Stimulated activated naive B cell treated with anti-CD40 and anti-IgM and Interleukin-4, amounts not matched to agents 10 μg/mL and 1 μg/mL and 100 μg/mL, for 72 hours (primary cell): Measurements from ENCODE around the gene MARK4.
"Not testable (repeated sequence)": the region's sequence is repeated elsewhere in the genome, so short reads cannot be mapped to it uniquely, and the experiment has no call there.

Experiments used
- ATAC-seq, 2 donors: fragments of 150-1000 bp; cut with Tn5 transposase; replicated peaks; 2 replicates each; pipeline ENCODE4 v1.10.0; 2021; ENCODE audit warnings: moderate library complexity in 1 of 2
- DNase-seq: peaks from one replicate; pipeline ENCODE4 v3.0.0; 2021
- H3K27ac Mint-ChIP-seq: one replicate; pipeline ENCODE4 v1.8.0; 2022; ENCODE audit warnings: mild to moderate bottlenecking, mixed read lengths
- H3K27me3 Mint-ChIP-seq, 2 donors: one replicate each; pipeline ENCODE4 v1.8.0; 2022; ENCODE audit warnings: mixed read lengths in 2 of 2
- H3K36me3 Mint-ChIP-seq, 2 donors: one replicate each; pipeline ENCODE4 v1.8.0; 2022; ENCODE audit warnings: mixed read lengths in 2 of 2, mild to moderate bottlenecking in 1 of 2
- H3K4me1 Mint-ChIP-seq, 2 donors: one replicate each; pipeline ENCODE4 v1.8.0; 2022; ENCODE audit warnings: mixed read lengths in 2 of 2, mild to moderate bottlenecking in 1 of 2
- H3K4me3 Mint-ChIP-seq, 2 donors: one replicate each; pipeline ENCODE4 v1.8.0; 2022; ENCODE audit warnings: mild to moderate bottlenecking in 2 of 2, mixed read lengths in 2 of 2, moderate library complexity in 1 of 2
- H3K9me3 Mint-ChIP-seq, 2 donors: one replicate each; pipeline ENCODE4 v1.8.0; 2022; ENCODE audit warnings: mixed read lengths in 2 of 2, mild to moderate bottlenecking in 1 of 2

MARK4 gene

DNA sequence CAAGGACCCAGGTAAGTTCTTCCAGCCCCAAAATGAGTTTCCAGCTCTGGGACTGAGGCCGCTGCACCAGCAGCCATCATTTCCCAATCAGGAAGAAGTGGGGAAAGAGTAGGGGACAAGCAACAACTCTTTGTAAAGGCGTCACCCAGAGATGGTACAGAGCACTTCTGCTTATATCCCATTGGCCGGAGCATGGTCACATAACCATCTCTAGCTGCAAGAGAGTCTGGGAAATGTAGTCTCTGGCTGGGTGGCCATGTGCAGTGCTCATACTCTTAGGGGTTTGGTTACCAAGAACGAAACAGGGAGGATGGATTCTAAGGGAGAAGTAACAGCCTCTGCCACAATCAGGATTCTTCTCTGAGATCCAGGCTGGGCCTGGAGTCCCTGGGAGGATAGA, 45.3 kb downstream of the MARK4 start:
- peaks cover 4 to 7% of the 10 kb centered on the region in 2 donors for H3K9me3 Mint-ChIP-seq
- peaks cover 63 to 80% of the 10 kb centered on the region in 2 donors for H3K36me3 Mint-ChIP-seq

GRCh38 chr19:45297674-45298073, 46.6 kb downstream of the MARK4 start:
- Mint-ChIP-seq H3K4me1 (peaks cover 0 to 1% of the 10 kb centered on the region in 2 donors), H3K27me3 (no peaks in the 10 kb centered on the region), H3K36me3 (peaks cover 55 to 76% of the 10 kb centered on the region in 2 donors), H3K4me3 (no peak overlapping the region), H3K27ac (no peak overlapping the region), H3K9me3 (peaks cover 4 to 6% of the 10 kb centered on the region in 2 donors)
- ATAC-seq (no peak), DNase-seq (no peak)

More for the DNA sequence above, 45.3 kb downstream of the MARK4 start:
- DNase-seq: no peak
- peaks cover 0 to 1% of the 10 kb centered on the region in 2 donors for H3K4me1 Mint-ChIP-seq
- H3K27me3 Mint-ChIP-seq: no peaks in the 10 kb centered on the region
- H3K4me3 Mint-ChIP-seq: no peak overlapping the region
- ATAC-seq: no peak
- H3K27ac Mint-ChIP-seq: no peak overlapping the region

DNA sequence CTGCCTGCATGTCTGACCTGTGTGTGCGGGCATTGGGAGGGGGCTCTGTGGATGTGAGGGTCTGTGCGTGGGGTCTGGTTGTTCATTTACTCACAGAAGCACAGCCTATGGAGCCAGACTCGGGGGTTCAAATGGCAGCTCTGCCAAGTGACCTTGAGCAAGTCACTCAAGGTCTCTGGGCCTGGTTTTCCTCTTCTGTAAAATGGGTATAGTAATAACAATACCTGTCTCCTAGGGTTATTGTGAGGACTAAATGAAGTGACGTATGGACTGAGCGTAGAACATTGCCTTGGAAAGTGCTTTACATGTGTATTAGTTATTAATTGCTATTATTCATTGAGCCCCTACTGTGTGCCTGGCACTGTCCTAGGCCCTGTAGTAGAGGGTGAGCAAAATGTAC, 47.2 kb downstream of the MARK4 start:
- no peak overlapping the region for H3K4me3 Mint-ChIP-seq
- DNase-seq (no peak), ATAC-seq (no peak)
- H3K27ac Mint-ChIP-seq: no peak overlapping the region
- peaks cover 56 to 76% of the 10 kb centered on the region in 2 donors for H3K36me3 Mint-ChIP-seq
- peaks cover 4 to 5% of the 10 kb centered on the region in 2 donors for H3K9me3 Mint-ChIP-seq
- H3K4me1 Mint-ChIP-seq: peaks cover 0 to 1% of the 10 kb centered on the region in 2 donors
- no peaks in the 10 kb centered on the region for H3K27me3 Mint-ChIP-seq

DNA sequence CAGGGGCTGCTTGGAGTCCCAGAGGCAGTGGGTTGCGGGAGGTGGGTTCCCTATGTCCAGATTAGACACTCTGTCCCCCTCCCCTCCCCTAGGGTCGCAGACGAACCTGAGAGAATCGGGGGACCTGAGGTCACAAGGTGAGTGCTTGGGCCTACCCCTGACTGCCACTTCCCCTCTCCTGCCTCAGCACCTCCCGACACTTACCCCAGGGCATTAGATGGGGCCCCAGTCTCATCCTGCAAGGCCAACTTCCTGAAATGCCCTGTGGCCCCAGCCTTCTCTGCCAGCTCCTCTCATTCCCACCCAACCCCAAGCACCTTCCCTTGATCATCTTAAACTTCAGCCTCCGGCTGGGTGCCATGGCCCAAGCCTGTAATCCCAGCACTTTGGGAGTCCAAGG, 48.6 kb downstream of the MARK4 start:
- no peak for DNase-seq
- Mint-ChIP-seq H3K4me3 (no peak overlapping the region), H3K4me1 (peaks cover 0 to 4% of the 10 kb centered on the region in 2 donors), H3K9me3 (peaks cover 5 to 9% of the 10 kb centered on the region in 2 donors), H3K27ac (no peak overlapping the region), H3K27me3 (no peaks in the 10 kb centered on the region), H3K36me3 (peaks cover 50 to 68% of the 10 kb centered on the region in 2 donors)
- ATAC-seq: no peak

- peak overlapping the region; percentile 53 for H3K27ac Mint-ChIP-seq
- H3K9me3 Mint-ChIP-seq: peaks cover 6% of the 10 kb centered on the region in 2 donors
- peaks cover 0 to 2% of the 10 kb centered on the region in 2 donors for H3K27me3 Mint-ChIP-seq
- H3K36me3 Mint-ChIP-seq: peaks cover 36 to 49% of the 10 kb centered on the region in 2 donors
- no peak for ATAC-seq
- H3K4me3 Mint-ChIP-seq: no peak overlapping the region
- no peak for DNase-seq
- H3K4me1 Mint-ChIP-seq: peaks cover 0 to 12% of the 10 kb centered on the region in 2 donors
Observed at GRCh38 chr19:45302416-45302815, 51.3 kb downstream of the MARK4 start.

DNA sequence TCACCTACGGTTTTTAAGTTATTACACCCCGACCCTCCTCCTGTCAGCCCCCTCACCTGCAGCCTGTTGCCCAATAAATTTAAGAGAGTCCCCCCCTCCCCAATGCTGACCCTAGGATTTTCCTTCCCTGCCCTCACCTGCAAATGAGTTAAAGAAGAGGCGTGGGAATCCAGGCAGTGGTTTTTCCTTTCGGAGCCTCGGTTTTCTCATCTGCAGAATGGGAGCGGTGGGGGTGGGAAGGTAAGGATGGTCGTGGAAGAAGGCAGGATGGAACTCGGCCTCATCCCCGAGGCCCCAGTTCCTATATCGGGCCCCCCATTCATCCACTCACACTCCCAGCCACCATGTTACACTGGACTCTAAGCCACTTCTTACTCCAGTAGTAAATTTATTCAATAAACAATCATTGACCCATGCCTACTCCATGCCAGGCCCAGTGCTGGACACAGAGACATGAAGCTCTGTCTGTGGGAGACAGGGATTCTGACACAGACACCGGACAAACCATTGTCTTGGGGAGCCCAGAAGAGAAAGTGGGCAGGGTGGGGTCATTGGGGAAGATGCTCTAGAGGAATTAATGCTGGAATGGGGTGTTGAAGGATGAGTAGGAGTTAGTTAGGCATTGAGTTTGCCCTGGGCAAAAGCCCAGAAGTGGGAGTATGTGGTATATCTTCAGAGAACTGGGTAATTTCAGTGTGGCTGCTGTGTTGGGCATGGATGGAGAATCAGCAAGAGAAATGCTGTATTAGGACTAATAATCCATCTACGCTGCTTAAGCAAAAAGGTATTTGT, 52.4 kb downstream of the MARK4 start:
- Mint-ChIP-seq H3K4me1 (peaks cover 0 to 14% of the 10 kb centered on the region in 2 donors), H3K27me3 (peaks cover 0 to 6% of the 10 kb centered on the region in 2 donors), H3K9me3 (peaks cover 8% of the 10 kb centered on the region in 2 donors), H3K27ac (no peak overlapping the region), H3K4me3 (no peak overlapping the region), H3K36me3 (peaks cover 34 to 43% of the 10 kb centered on the region in 2 donors)
- ATAC-seq (no peak), DNase-seq (no peak)

DNA sequence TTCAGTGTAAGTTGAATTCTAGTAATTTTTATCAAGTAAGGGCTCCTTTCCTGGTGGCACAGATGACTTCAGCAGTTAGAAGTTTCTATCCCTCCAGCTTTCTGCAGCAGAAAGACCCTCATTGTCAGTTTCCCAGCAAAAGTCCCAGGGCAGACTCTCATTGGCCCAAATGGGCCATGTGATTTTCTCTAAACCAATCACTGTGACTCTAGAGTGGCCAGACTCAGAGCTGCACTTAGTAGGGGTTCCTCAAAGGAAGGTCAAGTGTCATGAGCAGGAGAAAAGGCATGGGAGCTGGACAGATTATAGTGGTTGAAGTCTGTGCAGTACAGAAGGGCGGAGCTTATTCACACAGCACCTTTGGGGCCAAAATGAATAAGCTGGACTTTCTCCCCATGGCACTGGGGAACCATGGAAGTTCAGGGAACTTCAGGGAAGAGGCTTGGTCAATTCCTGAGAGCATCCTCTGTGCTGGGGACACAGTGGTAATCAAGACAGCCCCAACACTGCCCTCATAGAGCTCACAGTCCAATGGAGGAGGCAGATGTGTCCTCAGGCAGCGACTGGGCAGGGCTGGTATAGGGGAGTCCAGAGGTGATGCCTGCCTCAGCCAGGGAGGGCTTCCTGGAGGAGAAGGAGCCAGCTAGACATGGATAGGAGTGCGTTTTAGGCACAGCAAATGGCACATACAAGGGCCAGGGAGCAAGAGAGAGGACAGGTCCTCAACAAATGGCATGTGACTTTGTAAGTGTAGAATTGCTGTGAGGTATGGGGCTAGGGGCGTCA, 53.3 kb downstream of the MARK4 start:
- Mint-ChIP-seq H3K9me3 (peaks cover 8 to 9% of the 10 kb centered on the region in 2 donors), H3K27me3 (peaks cover 0 to 6% of the 10 kb centered on the region in 2 donors), H3K27ac (no peak overlapping the region), H3K4me1 (peaks cover 0 to 15% of the 10 kb centered on the region in 2 donors), H3K4me3 (no peak overlapping the region), H3K36me3 (peaks cover 30 to 35% of the 10 kb centered on the region in 2 donors)
- DNase-seq: no peak
- no peak for ATAC-seq

GRCh38 chr19:45305007-45305406, 53.9 kb downstream of the MARK4 start:
- Mint-ChIP-seq H3K27ac (no peak overlapping the region), H3K27me3 (peaks cover 0 to 6% of the 10 kb centered on the region in 2 donors), H3K4me1 (peaks cover 0 to 15% of the 10 kb centered on the region in 2 donors), H3K36me3 (peaks cover 24 to 28% of the 10 kb centered on the region in 2 donors), H3K9me3 (peaks cover 8 to 9% of the 10 kb centered on the region in 2 donors), H3K4me3 (no peak overlapping the region)
- DNase-seq (no peak), ATAC-seq (peak in 1 of 2 donors; percentile 40)

DNA sequence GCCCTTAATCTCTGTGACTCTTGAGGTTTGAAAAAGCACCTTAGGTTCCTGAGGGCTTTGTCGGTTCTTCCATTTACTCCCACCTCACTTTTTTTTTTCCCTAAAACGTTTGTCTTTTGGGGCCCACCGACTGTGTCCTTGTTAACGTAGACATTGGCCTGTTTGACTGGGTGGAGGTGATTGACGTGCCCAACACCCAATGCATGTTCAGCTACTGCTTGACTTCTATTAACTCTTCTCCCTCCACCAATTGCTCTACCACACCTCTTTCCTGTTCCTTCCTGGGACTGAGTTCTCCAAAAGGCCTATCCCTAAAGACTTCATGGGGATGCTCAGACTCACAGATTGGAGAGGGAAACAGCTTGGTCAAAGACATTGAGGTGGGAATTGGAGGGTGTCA, 54.4 kb downstream of the MARK4 start:
- peak in 1 of 2 donors; percentile 26 for ATAC-seq
- Mint-ChIP-seq H3K4me3 (no peak overlapping the region), H3K4me1 (peaks cover 0 to 14% of the 10 kb centered on the region in 2 donors), H3K9me3 (peaks cover 7 to 8% of the 10 kb centered on the region in 2 donors), H3K36me3 (peaks cover 22 to 24% of the 10 kb centered on the region in 2 donors), H3K27ac (no peak overlapping the region), H3K27me3 (peaks cover 0 to 6% of the 10 kb centered on the region in 2 donors)
- no peak for DNase-seq

- Mint-ChIP-seq H3K27me3 (peaks cover under 1 to 7% of the 10 kb centered on the region in 2 donors), H3K27ac (no peak overlapping the region)
- ATAC-seq: no peak
Observed at GRCh38 chr19:45306040-45306439, 55.0 kb downstream of the MARK4 start.

GRCh38 chr19:45306518-45307027, 55.5 kb downstream of the MARK4 start:
- H3K27ac Mint-ChIP-seq: no peak overlapping the region
- peaks cover 7 to 8% of the 10 kb centered on the region in 2 donors for H3K9me3 Mint-ChIP-seq
- H3K36me3 Mint-ChIP-seq: peaks cover 17% of the 10 kb centered on the region in 2 donors
- H3K4me3 Mint-ChIP-seq: no peak overlapping the region
- peaks cover 0 to 14% of the 10 kb centered on the region in 2 donors for H3K4me1 Mint-ChIP-seq
- DNase-seq: no peak
- peaks cover 6 to 12% of the 10 kb centered on the region in 2 donors for H3K27me3 Mint-ChIP-seq
- ATAC-seq: no peak

More at GRCh38 chr19:45306040-45306439, 55.0 kb downstream of the MARK4 start:
- Mint-ChIP-seq H3K4me3 (no peak overlapping the region), H3K36me3 (peaks cover 17 to 18% of the 10 kb centered on the region in 2 donors), H3K9me3 (peaks cover 7 to 8% of the 10 kb centered on the region in 2 donors), H3K4me1 (peaks cover 0 to 14% of the 10 kb centered on the region in 2 donors)
- DNase-seq: no peak

DNA sequence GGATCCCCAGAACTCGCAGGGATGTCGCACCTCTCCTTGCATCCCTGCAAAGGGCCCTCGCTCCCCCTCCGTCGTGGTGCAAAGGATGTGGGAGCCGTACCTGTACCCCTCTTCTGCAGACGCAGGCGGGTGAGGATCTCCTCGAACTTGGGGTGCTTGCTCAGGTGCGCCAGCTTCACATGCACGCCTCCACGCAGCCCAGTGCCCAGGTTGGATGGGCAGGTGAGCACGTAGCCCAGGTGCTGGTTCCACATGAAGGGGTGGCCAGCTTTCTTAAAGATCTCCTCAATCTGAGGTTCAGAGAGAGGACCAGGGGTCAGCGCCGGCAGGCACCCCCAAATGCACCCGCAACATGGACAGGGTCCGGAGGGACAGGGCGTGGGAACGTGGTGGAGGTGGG, 56.3 kb downstream of the MARK4 start:
- Mint-ChIP-seq H3K27ac (no peak overlapping the region), H3K4me1 (peaks cover 0 to 14% of the 10 kb centered on the region in 2 donors), H3K9me3 (peaks cover 7 to 8% of the 10 kb centered on the region in 2 donors), H3K4me3 (no peak overlapping the region), H3K36me3 (peaks cover 13 to 15% of the 10 kb centered on the region in 2 donors), H3K27me3 (peaks cover 6 to 18% of the 10 kb centered on the region in 2 donors)
- DNase-seq (no peak), ATAC-seq (no peak)

DNA sequence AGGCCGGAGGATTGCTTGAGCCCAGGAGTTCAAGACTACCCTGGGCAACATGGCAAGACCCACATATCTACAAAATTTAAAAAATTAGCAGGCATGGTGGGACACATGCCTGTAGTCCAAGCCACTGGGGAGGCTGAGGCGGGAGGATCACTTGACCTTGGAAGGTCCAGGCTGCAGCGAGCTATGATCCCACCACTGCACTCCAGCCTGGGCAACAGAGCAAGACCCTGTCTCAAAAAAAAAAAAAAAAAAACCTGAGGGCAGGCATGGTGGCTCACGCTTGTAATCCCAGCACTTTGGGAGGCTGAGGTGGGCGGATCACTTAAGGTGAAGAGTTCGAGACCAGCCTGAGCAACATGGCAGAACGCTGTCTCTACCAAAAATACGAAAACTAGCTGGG, 58.3 kb downstream of the MARK4 start:
- not testable (repeated sequence) for ATAC-seq, H3K27ac Mint-ChIP-seq, H3K9me3 Mint-ChIP-seq, H3K36me3 Mint-ChIP-seq, H3K4me3 Mint-ChIP-seq, DNase-seq
- Mint-ChIP-seq H3K27me3 (peaks cover 10 to 31% of the 10 kb centered on the region in 2 donors), H3K4me1 (peaks cover 0 to 14% of the 10 kb centered on the region in 2 donors)

DNA sequence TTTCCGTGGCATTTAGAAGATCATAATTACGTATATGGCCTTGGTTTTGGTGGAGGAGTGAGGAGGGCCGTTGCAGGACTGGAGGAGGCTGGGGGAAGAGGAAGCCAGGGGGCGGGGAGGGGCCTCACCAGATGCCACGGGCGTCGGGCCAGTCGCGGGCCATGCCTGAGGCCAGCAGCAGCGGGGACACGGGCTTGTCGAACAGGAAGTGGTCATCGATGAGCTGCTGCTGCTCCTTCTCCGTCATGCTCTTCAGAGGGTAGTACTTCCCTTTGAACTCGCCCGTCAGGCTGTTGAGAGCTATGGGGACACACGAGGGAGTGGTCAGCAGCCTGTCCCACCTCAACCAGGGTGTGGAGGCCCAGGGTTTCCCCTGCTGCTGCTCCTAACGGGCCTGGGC, 60.5 kb downstream of the MARK4 start:
- no peak for DNase-seq
- Mint-ChIP-seq H3K9me3 (peaks cover 3% of the 10 kb centered on the region in 2 donors), H3K4me1 (peaks cover 0 to 3% of the 10 kb centered on the region in 2 donors), H3K36me3 (peaks cover 0 to 2% of the 10 kb centered on the region in 2 donors), H3K27ac (no peak overlapping the region), H3K4me3 (no peak overlapping the region), H3K27me3 (peaks cover 24 to 49% of the 10 kb centered on the region in 2 donors)
- ATAC-seq: no peak
